A549 (cell line): Measurements from ENCODE around the gene ZSCAN5A.

Experiments
- CHD2 ChIP-seq: fragments of 150-350 bp; IDR thresholded peaks from 2 replicates; pipeline ENCODE4 v1.6.1; 2014; ENCODE audit warnings: low read length; ENCODE audit not compliant: partially characterized antibody
- FOXS1 ChIP-seq: fragments of 250-450 bp; sonication (Bioruptor Pico); IDR thresholded peaks from 2 replicates; pipeline ENCODE4 v1.5.0; 2020; ENCODE audit warnings: mild to moderate bottlenecking, moderate library complexity
- JUN ChIP-seq, 2 experiments: fragments of >200 bp; sonication (Bioruptor Twin); formaldehyde crosslinking; IDR thresholded peaks; 2 replicates in 1 of 2; 3 replicates in 1 of 2; pipeline ENCODE4 v1.6.1; 2016 to 2017
- PHF8 ChIP-seq: fragments of 200-600 bp; sonication (generic); IDR thresholded peaks from 2 replicates; pipeline ENCODE4 v1.6.1; 2016; ENCODE audit warnings: low read depth, mild to moderate bottlenecking, antibody characterized with exemption, moderate library complexity, borderline replicate concordance
- POLR2A ChIP-seq: IDR thresholded peaks from 2 replicates; pipeline ENCODE4 v1.6.1; 2012; ENCODE audit warnings: mild to moderate bottlenecking, low read length
- RAD21 ChIP-seq, 2 experiments: fragments of >200 bp in 1 of 2; sonication (Bioruptor Twin) in 1 of 2; formaldehyde crosslinking in 1 of 2; IDR thresholded peaks in 1 of 2; conservative IDR thresholded peaks in 1 of 2; 2 replicates in 1 of 2; 3 replicates in 1 of 2; pipeline ENCODE4 v1.6.1; 2012 to 2018; ENCODE audit warnings: inconsistent platforms in 1 of 2
- SREBF2 ChIP-seq: fragments of 450-650 bp; IDR thresholded peaks from 2 replicates; pipeline ENCODE4 v1.6.1; 2014; ENCODE audit warnings: mild to moderate bottlenecking, moderate library complexity
- USF2 ChIP-seq: fragments of 450-650 bp; IDR thresholded peaks from 2 replicates; pipeline ENCODE4 v1.6.1; 2014; ENCODE audit warnings: antibody characterized with exemption
- TF ChIP-seq, protein P1 (sequence below): IDR thresholded peaks from 2 replicates; pipeline ENCODE4 v1.6.1; 2012
- TF ChIP-seq, protein P2 (sequence below): fragments of >200 bp; sonication (Bioruptor Twin); formaldehyde crosslinking; IDR thresholded peaks from 3 replicates; pipeline ENCODE4 v1.5.1; 2016

GRCh38 chr19:56282809-56283208 is 31.8 kb downstream of the ZSCAN5A start:
- TF ChIP-seq SREBF2, result no peak
- TF ChIP-seq FOXS1 (CRISPR knock-in tag), result no peak
- TF ChIP-seq PHF8, result no peak
- TF ChIP-seq USF2, result no peak
- no peak for TF ChIP-seq CHD2
- TF ChIP-seq, protein P1, sequence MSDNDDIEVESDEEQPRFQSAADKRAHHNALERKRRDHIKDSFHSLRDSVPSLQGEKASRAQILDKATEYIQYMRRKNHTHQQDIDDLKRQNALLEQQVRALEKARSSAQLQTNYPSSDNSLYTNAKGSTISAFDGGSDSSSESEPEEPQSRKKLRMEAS, result no peak
- TF ChIP-seq RAD21 (conservative IDR thresholded peaks at IDR 0.05 in 1 of 2, IDR thresholded peaks at IDR 0.05 in 1 of 2), result no peak
- TF ChIP-seq, protein P2, sequence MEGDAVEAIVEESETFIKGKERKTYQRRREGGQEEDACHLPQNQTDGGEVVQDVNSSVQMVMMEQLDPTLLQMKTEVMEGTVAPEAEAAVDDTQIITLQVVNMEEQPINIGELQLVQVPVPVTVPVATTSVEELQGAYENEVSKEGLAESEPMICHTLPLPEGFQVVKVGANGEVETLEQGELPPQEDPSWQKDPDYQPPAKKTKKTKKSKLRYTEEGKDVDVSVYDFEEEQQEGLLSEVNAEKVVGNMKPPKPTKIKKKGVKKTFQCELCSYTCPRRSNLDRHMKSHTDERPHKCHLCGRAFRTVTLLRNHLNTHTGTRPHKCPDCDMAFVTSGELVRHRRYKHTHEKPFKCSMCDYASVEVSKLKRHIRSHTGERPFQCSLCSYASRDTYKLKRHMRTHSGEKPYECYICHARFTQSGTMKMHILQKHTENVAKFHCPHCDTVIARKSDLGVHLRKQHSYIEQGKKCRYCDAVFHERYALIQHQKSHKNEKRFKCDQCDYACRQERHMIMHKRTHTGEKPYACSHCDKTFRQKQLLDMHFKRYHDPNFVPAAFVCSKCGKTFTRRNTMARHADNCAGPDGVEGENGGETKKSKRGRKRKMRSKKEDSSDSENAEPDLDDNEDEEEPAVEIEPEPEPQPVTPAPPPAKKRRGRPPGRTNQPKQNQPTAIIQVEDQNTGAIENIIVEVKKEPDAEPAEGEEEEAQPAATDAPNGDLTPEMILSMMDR, result no peak
- no peak for TF ChIP-seq JUN (IDR thresholded peaks at IDR 0.05)
- TF ChIP-seq POLR2A, result no peak
